SU-DHL-6 (cell line): ENCODE results near the gene CDH13.

Experiments
- CTCF ChIP-seq: fragments of 200-600 bp; sonication (generic); IDR thresholded peaks from one replicate; pipeline ENCODE4 v1.5.1; 2017; ENCODE audit warnings: antibody characterized with exemption, mild to moderate bottlenecking, low read length, moderate library complexity; ENCODE audit not compliant: insufficient read depth, poor library complexity, severe bottlenecking
- EZH2phosphoT487 ChIP-seq: fragments of 200-600 bp; sonication (generic), shearing (Covaris generic); conservative IDR thresholded peaks from 2 replicates; pipeline ENCODE4 v1.6.1; 2018; ENCODE audit warnings: mild to moderate bottlenecking, antibody characterized with exemption, low read length, moderate library complexity, mixed read lengths

GRCh38 chr16:83692224-83692623 is 1065.5 kb downstream of the CDH13 start:
- TF ChIP-seq CTCF (no peak), EZH2phosphoT487 (no peak)
